HL-60 (cell line): Measurements from ENCODE around the gene MYO5B.

Experiments
- CTCF ChIP-seq: IDR thresholded peaks from one replicate; pipeline ENCODE4 v1.5.1; 2011; ENCODE audit warnings: low read length, control low read depth, inconsistent platforms; ENCODE audit not compliant: insufficient read depth
- GABPA ChIP-seq: IDR thresholded peaks from 2 replicates; pipeline ENCODE4 v1.6.1; 2012; ENCODE audit warnings: low read depth
- POLR2AphosphoS5 ChIP-seq: IDR thresholded peaks from 2 replicates; pipeline ENCODE4 v1.6.1; 2012; ENCODE audit warnings: low read depth
- REST ChIP-seq: IDR thresholded peaks from 2 replicates; pipeline ENCODE4 v1.6.1; 2012; ENCODE audit warnings: low read depth; ENCODE audit not compliant: insufficient replicate concordance

GRCh38 chr18:50022985-50023384 lies 172.0 kb downstream of the MYO5B start:
- TF ChIP-seq REST, result no peak
- no peak for TF ChIP-seq CTCF
- TF ChIP-seq POLR2AphosphoS5, result no peak
- no peak for TF ChIP-seq GABPA
